C1 segment of cervical spinal cord (tissue), 14 donors: ENCODE results near the gene HNRNPC.
"Not testable (repeated sequence)": the region's sequence is repeated elsewhere in the genome, so short reads cannot be mapped to it uniquely, and the experiment has no call there.

Experiments
- DNase-seq, 14 donors: peaks; one replicate each; lab custom pipeline; 2025; lab: John Stamatoyannopoulos, UW

HNRNPC gene

DNA sequence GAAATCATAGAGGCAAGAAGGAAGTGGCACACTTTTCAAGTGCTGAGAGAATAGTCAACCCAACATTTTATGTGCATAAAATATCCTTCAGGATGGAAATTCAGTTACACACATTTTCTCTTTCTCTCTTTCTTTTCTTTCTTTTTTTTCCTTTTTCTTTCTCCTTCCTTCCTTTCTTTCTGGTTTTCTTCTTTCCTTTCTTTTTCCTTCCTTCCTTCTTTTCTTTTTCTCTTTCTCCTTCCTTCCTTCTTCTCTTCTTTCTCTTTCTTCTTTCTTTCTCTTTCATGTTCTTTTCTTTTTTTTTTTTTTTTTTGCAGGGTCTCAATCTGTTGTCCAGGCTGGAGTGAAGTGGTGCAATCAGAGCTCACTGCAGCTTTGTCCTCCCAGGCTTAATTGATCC lies 74.6 kb downstream of the HNRNPC start:
- DNase-seq, result no peak

DNA sequence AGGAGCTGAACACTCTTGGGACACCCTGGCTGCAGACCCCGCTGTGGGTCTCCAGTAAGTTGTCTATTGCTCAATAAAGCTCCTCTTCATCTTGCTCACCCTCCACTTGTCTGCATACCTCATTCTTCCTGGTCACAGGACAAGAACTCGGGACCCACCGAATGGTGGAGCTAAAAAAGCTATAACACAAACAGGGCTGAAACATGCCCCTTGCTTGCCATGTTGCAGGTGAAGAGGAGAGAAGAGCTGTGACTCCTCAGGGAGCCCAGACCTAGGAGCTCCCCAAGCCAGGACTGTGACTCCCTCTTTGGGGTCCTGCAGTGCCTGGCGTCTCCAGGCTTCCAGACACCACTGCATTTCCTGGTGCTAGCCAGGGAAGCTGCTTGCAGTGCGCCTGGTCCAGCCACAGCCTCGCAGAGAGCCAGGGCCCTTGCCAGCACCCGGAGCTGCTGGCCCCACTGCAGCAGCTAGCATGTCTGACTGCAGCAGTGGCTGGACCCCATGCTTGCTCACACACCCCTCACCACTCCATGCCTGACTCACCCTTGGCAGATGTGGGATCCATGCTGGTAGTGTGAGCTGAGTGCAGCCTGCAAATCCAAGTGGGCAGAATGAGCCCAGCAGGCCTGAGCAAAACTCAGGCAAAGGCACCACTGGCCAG lies 76.2 kb downstream of the HNRNPC start:
- DNase-seq, result no peak

DNA sequence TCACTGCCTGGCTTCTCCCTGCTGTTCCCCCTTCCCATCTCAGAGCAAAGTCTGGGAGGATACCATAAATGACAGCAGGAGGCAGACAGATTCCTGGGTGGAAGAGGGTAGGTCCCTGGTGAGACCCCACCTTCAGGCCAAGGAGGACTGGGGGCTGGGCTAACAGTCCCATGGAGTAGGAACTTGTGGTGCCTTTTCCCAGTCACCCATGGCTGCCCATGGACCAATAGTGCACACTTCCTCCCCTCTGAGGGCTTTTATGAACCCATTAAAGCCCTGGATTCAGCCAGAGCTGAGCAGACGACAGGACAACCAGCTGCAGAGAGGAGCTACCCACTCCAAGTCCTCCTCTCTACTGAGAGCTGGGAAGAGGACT lies 76.8 kb downstream of the HNRNPC start:
- DNase-seq, result no peak

DNA sequence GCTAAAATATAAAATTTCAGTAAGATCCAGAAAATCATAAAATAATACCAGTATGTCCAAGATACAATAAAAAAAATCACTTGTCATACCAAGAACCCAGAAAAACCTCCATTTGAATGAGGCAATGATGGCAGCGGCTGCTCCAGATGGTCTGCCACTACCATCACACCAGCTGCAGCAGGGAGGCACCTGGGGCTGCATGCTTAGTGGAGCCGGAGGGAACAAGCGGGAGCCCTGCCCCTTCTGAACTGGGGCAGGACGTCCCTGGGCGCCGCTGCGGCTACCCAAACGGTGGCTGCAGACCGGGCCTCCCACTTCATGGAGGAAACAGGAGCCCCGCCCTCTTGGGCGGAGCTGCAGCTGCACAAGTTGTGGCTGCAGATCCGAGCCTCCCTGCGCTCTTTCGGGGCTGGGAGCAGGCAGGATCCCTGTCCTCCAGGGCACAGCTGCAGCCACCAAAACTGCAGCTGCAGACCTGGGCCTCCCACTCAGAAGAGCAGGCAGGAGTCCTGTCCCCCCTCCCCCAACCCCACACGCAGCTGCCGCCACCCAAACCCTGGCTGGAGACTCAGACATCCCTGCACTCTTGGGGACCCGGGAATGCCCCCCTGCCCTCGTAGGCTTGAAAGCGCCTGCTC lies 77.3 kb downstream of the HNRNPC start:
- DNase-seq, result peak in 8 of 14 donors; percentile 5 to 45 (median 15)

DNA sequence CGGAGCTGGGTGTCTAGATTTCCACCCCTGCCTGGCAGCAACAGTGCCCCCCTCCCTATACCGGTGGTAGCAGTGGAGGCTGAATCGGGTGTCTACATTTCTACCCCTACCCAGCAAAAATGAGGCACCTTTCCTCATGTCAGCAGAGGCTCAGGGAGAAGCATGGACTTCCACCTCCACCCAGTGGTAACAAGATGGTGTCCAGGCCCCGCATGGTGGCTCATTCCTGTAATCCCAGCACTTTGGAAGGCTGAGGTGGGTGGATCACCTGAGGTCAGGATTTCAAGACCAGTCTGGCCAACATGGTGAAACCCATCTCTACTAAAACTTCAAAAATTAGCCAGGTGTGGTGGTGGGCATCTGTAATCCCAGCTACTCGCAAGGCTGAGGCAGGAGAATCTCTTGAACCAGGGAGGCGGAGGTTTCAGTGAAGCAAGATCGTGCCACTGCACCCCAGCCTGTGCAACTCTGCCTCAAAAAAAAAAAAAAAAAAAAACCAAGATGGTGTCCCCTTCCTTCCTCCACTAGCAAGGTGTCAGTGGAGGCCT lies 77.9 kb downstream of the HNRNPC start:
- no peak for DNase-seq

DNA sequence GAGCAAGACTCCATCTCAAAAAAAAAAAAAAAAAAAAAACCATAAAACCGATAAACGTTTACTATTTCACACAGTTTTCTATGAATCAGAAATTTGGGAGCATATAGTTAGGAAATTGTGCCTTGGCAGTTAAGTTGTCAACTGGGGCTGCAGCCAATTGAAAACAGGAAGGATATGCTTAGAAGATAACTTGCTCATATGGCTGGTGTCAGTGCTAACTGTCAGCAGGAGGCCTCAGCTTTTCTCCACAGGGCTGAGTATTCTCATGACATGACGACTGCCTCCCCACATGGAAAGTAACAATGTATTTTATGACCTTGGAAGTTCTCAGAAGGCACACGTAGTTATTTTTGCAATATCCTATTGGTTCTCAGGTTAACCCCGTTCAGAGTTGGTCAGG lies 83.8 kb downstream of the HNRNPC start:
- no peak for DNase-seq

DNA sequence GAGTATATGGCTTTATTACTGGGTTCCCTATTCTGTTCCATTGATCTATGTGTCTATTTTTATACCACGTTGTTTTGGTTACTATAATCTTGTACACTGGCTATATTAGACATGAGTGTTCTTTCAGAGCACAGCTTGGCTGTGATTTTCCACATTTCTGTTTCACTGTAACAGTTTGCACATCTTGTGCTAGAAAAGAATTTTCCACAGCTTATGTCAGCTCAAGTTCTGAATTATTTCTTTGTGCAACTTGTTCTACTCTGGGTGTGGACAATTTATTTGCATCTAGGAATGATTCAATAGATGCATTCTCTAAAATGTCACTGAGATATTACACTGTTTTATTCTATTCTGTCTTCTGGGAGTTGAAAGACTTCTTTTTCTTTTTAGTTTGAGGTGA lies 85.0 kb downstream of the HNRNPC start:
- DNase-seq, result no peak

DNA sequence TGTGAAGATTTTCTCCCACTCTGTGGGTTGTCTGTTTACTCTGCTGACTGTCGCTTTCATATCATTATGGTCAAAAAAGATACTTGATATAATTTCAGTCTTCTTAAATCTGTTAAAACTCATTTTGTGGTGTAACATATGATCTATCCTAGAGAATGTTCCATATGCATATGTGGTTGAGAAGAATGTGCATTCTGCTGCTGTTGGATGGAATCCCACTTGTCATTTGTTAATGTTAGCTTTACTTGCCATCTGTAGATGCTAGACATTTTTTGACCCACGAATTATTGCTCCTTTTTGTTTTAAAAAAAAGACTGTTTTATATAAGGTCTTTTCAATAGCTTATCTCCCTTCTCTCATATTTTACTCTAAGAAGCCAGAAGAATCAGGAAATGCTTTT lies 87.1 kb downstream of the HNRNPC start:
- no peak for DNase-seq

DNA sequence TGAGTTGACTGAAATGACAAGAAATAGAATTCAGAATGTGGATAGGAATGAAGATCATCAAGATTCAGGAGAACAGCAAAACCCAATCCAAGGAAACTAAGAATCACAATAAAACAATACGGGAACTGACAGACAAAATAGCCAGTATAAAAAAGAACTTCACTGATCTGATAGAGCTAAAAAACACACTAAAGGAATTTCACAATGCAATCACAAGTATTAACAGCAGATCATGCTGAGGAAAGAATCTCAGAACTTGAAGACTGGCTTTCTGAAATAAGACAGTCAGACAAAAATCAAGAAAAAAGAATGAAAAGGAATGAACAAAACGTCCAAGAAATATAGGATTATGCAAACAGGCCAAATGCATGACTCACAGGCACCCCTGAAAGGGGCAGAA lies 98.1 kb downstream of the HNRNPC start:
- no peak for DNase-seq

DNA sequence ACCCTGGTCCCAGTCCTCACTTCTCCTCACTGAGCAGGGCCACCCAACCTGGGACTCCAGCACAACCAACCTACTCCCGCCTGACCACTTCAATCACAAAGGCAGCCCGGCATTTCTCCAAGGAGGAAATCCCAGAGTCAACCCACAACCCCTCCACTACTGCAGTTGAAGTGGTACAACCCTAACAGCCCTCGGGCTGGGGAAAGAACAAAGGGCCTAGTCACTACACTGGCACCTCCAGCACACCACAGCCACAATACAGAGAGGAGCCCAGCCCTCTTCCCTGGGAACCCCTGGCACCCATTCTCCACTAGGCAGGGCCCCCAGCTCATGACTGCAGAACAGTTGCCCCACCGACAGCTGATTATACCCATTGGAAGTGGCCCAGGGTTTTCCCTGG lies 99.7 kb downstream of the HNRNPC start:
- no peak for DNase-seq

DNA sequence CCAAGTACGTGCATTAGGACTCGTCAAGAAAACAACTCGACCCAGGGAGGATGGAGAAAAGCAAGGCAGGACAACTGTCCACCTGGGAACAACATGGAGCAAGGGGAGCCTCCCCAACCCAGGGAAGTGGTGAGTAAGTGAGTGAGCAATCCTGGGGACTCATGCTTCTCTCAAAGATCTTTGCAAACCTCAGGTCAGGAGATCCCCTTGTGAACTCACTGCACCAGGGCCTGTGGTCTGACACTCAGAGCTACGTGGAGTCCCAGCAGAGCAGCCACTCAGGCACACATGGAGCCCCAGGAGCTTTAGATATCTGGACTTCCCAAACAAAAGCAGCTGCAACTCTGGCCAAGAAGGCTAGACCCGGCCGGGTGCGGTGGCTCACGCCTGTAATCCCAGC lies 101.2 kb downstream of the HNRNPC start:
- DNase-seq, result no peak

DNA sequence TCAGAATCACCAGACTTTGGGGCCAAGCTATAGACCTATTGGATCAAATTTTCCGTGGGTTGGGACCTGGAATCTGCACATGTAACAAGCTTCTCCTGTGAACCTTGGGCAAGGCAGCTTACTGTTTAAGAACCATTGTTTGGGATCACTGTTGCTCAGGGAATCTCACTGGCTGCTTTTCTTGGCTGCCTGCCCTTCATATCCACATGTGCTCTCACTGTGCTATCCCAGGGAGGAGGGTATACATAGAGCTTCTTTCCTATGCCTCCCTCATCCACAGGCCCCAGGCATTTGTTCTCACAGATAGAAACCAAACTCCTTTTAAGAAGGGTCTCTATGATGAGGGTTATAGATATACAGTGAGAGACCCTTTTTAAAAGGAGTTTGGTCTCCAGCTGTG lies 103.6 kb downstream of the HNRNPC start:
- not testable (repeated sequence) for DNase-seq

DNA sequence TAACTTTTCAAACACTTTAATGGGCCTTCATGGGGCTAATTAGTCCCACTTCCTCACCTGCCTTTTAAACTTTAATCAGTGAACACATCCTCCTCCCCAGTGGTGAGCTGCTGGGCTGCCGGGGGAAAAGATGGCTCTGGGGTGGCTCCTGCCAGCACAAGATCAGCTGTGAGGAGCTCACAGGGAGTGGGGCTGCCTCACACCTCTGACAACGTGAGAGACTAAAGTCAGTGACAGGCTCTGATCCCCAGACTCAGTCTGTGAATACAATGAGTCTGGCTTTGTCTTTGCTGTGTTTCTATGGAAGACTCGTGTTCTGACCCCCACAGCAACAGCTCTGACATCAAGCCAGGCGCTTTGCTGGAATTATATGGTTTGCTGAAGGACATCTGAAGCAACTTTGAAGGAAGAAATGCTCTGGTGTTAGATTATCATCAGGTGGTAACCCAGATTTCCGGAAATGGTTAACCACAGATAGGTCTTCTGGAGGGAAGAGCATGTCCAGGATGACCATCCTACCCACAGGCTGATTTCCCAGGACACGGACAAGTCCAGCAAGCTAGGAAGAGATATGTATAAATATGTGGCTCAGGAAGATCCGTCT lies 104.1 kb downstream of the HNRNPC start:
- DNase-seq, result not testable (repeated sequence)

DNA sequence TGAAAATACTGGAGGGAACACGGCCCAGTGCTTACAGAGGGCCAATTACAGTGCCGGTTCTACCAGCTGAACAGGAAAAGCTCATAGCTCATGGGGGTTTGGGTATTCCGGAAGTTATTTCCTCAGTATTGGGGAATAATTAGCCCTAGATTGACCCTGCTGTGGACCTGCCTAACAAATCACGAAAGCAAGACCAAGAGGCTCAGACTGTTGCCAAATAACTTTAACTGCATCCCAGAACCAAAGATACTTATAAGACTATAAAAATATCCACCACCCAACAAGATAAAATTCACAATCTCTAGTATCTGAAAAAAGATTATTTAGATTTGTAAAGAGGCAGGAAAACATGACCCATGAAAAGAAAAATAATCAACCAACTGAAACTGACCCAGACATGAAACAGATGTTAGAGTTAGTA lies 105.4 kb downstream of the HNRNPC start:
- no peak for DNase-seq

DNA sequence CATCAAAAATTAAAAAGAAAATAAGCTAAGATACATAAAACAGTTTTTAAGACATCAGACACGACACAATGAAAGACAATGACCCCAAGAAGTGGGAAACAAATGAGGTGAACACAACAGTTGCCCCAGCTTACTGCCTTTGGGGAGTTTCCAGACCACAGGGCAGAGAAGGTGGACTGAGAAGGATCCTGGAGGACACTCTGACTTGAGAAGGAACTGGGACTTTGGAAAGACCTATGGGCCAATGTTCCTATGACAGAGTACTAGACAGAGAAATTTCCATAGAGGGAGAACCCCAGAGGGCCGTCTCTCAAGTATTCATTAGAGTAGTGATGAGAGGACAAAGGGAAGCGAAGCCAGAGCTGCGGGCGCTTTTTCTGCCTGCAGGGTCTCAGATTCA lies 107.2 kb downstream of the HNRNPC start:
- DNase-seq, result no peak

DNA sequence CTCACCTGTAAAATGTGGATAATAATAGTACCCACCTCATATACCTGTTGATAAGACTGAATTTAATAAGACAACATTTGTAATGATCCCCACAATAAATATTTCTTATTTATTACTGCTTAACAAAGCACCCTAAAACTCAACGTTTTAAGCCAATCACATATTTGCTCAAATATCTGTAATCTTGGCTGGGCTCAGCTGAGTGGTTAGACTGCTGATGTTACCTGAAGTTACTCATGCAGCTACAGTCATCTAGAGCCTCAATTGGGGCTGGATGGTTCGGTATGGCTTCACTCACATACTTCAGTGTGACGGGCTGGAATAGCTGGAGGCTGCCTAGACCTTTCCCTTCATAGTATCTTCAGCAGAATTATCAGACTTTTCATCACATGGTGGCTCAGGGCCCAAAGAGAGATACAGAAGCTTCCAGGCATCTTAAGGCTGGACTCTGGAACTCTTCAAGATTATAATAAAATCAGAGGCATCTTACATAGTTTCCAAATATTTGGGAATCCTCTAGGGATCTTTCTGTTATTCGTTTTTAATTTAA lies 109.1 kb downstream of the HNRNPC start:
- no peak for DNase-seq
